Stimulated activated CD4-positive, alpha-beta T cell treated with anti-CD3 and anti-CD28 coated beads, Interleukin-2, amount 100 ng/mL, for 48 hours (primary cell): ENCODE results near the gene PLEKHM2.

Experiments
- DNase-seq, 2 donors: peaks; one replicate each; pipeline ENCODE4 v3.0.0-alpha.2; 2020

The PLEKHM2 gene

DNA sequence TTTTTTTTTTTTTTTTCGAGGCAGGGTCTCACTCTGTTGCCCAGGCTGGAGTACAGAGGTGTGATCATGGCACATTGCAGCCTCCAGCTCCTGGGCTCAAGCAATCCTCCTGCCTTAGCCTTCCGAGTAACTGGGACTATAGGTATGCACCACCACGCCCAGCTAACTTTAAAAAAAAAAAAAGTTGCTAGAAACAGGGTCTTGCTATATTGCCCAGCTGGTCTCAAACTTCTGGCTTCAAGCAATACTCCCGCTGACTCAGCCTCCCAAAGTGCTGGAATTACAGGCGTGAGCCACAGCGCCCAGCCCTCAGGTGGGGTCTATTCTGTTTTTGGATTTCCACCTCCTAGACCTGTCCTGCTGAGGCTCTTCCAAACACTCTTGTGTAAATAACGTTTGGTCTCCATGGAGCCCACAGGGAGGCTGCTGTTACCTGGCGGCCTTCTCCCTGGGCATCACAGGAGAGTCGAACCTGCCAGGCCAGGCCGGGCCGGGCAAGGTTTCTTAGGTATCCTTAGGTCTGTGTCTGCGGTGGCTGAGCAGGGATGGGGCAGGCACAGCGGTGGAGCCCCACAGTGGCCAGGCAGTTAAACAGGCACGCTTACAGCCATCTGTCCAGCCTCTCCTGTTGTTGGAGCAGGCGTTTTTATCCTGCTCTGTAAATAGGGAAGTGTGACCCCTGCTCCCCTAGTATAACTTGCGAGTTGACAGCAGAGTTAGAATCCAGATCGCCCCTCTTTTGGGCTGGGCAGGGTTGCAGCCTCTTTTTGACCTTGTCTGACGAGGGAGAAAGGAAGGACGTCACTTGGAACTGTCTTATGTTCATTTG is 18.8 kb downstream of the PLEKHM2 start:
- no peak for DNase-seq

DNA sequence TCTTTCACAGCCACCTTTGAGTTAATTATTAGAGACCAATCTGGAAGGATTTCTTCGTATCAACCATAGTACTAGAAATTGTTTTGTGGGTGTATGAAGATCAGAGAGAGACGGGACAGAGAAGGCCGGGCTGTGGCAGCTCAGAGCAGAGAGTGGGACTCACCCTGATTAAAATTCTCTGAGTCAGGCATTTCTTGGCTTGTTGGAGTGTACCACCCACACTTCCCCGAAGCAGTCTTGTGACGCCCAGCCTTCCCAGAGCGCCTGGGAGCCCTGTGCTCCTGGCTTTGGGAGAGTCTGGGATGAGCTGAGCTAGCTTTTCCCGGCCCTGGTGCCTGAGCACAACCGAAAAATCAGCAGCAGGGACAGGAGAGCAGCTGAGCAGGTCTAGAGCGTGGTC is 19.4 kb downstream of the PLEKHM2 start:
- DNase-seq, result no peak

- no peak for DNase-seq
Measured at GRCh38 chr1:15704526-15705183, 20.5 kb downstream of the PLEKHM2 start.

- DNase-seq, result no peak
Measured at GRCh38 chr1:15705184-15705566, 21.1 kb downstream of the PLEKHM2 start.

DNA sequence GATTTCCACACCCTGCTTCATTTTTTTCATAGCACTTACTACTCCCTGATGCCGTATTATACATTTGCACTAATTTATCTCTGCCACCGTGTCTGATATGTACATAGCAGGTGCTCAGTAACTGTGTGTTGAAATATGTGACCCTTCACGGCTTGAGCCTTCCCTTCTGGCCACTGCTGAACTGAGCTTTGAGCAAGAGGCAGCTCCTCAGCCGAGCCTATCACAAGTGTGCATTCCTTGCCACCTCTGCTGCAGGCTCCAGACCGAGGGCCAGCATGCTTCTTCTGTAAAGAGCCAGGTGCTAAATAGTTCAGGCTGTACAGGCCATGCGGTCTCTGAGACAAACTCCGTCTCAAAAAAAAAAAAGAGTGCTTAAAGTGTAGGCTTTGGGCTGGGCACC is 22.6 kb downstream of the PLEKHM2 start:
- no peak for DNase-seq

DNA sequence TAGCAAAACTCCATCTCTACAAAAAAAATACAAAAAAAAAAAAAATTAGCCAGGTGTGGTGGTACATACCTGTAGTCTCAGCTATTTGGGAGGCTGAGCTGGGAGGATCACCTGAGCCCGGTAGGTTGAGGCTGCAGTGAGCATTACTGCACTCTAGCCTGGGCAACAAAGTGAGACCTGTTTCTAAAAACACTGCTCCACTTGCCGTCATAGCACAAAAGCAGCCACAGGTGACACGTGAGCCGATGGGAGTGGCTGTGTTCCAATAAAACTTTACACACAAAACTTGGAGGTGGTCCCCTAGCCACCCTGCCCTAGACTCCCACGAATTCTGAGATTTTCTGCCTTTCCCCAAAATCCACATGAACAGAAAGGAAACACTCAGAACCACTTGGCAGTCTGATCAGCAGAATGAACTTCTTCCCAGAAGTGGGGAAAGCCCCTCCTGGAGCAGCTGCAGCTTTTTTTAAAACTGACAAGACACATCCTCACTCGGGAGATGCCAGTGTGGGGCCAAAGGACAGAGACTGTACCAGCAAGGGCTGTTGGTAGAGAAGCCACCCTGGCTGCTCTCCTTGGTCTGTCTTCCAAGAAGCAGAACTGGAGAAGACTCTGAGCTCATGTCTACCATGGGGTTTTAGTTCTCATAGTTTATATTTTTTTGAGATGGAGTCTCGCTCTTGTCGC is 23.3 kb downstream of the PLEKHM2 start:
- DNase-seq, result no peak

DNA sequence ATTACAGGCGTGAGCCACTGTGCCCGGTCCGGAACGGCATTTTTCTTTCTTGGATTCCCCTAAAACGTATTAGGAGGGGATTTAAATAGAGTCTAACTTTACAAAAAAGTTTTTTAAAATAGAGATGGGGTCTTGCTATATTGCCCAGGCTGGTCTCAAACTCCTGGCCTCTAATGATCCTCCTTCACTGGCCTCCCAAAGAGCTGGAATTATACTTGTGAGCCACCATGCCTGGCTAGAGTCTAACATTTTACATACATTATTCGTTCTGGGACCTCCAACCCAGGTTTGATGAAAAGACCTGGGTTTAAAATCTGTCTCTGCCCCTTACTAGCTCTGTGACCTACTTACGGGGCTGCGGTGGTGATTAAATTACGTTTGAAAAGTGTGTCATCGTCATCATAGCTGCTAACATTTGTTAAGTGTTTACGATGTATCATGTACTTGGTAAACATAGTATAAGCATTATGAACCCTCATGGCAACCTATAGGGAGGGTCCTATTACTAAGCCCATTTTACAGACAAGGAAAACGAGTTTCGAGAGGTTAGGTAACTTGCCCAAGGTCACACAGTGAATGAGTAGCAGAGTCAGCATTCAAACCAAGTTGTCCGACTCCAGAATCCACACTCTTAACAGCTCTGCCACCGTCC is 24.5 kb downstream of the PLEKHM2 start:
- no peak for DNase-seq

- no peak for DNase-seq
Measured at GRCh38 chr1:15709226-15709625, 25.1 kb downstream of the PLEKHM2 start.

DNA sequence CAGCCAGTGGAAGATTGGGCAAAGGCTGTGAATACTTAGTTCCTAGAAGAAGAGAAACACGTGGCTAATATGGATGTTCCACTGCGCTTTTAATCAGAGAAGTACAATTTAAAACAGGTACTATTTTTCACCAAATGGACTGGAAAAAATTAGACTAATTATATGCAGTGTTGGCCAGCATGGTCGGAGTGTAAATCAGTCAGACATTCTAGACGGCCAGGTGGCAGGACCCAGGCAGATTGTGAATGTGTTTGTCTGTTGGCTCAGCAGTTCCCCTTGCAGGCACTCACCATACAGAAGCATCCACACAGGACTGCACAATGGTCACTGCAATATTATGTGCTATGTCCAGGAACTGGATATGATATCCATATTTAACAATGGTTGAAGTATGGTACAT is 28.0 kb downstream of the PLEKHM2 start:
- DNase-seq, result no peak

DNA sequence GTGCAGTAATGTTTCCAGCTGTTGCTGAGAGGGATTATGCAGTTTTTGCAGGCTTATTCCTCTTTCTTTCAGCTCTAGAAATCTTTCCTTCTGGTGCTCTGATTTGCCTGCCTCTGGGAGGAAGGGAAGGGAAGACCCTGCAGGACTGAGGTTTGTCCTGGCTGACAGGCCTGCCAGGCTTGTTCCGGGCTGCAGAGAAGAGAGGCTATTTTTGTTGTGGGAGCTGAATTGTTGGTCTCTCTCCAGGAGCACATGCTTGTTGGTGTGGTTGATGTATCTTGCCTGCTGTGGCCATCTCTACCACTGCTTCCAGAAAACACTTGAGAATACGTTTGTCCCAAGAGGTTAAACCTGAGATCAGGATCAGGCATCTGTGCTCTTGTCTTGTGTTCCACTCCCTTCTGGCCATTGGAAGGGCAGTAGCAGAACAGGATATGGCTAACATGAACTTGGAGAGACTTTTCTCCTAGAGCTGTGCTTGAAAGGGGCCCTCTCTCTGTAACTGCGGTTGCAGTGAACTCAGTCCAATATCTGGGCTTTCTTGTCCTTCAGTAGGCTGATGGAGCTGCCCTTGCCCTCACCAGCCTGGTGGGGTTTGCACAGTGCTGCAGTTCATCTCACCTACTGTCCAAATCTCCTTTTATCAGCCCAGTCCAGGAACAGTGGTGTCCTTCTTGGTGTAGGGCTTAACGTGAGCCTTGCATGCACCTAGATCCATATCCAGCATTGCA is 30.5 kb downstream of the PLEKHM2 start:
- DNase-seq, result no peak

GRCh38 chr1:15717418-15718125 is 33.5 kb downstream of the PLEKHM2 start:
- no peak for DNase-seq

- no peak for DNase-seq
Measured at GRCh38 chr1:15718199-15718601, 34.1 kb downstream of the PLEKHM2 start.

GRCh38 chr1:15719381-15720120 is 35.4 kb downstream of the PLEKHM2 start:
- no peak for DNase-seq

GRCh38 chr1:15720861-15721260 is 36.7 kb downstream of the PLEKHM2 start:
- DNase-seq, result no peak

- DNase-seq, result no peak
Measured at GRCh38 chr1:15722411-15722810, 38.3 kb downstream of the PLEKHM2 start.

- no peak for DNase-seq
Measured at GRCh38 chr1:15722836-15723532, 38.9 kb downstream of the PLEKHM2 start.

GRCh38 chr1:15723631-15724246 is 39.6 kb downstream of the PLEKHM2 start:
- DNase-seq, result no peak

GRCh38 chr1:15724949-15725880 is 41.1 kb downstream of the PLEKHM2 start:
- no peak for DNase-seq

DNA sequence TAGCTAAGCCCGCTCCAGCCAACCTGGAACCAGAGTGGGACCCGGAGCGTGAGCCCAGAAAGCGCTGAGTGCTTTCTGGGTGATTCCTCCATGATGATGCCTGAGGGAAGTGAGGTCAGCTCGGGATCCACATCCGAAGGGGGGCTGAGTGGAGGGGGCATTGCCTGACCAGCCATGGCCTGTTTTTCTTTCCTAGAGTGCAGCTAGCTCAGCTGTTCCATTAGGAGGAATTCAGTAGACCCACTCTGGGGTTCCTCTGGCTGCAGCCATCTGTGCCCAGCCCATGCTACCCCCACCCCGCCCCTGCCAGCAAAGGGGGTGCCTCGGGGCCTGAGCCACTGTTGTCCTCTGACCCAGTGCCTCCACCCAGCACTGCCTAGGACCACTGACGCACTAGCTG is 42.4 kb downstream of the PLEKHM2 start:
- DNase-seq, result no peak
